Measurements from ENCODE around the gene GRIA4.
"Not testable (repeated sequence)": the region's sequence is repeated elsewhere in the genome, so short reads cannot be mapped to it uniquely, and the experiment has no call there.

Gene GRIA4

DNA sequence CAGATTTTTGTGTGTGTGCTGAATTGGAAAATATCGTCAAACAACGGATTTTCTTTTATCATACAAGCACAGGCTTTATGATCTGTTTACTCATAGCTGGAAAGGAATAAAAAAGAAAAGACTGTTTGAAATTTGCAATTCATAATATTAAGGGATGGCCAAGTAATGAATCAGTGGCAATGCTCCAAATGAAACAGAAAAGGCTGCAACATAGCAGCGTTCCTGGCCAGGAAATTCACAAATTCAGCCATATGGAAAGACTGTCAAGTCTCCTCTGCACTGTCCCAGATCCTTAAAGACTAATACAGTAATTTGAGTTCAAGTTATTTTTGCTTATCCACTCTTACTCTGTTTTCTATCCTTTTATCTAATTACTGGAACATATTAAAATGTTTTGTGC lies 313.9 kb downstream of the GRIA4 start:
- DNase-seq (ENCODE audit: low read depth) = peak; percentile 26

- DNase-seq (ENCODE audit: low read depth) = no peak
Measured at GRCh38 chr11:105929084-105929955, 319.4 kb downstream of the GRIA4 start.

- no peak for DNase-seq (ENCODE audit: low read depth)
Measured at GRCh38 chr11:105933695-105934094, 323.8 kb downstream of the GRIA4 start.

DNA sequence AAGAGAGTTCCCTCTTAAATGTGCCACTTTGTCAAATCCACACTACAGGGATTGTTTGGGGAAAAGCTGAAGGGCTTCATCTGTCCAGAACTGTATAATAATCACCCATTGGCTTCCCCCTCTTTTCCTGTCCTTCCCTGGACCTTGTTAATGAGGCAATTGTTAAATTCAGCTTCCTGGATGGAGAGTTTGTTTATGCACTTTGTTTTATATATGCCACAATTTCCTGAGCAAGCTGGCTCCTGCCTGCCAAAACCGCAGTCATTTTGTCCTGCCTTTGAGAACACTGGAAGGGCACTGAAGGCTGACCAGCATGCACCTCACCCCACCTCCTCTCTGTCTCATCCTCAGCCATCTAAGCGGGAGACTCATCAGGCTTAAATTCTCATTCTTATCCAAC lies 325.9 kb downstream of the GRIA4 start:
- DNase-seq (ENCODE audit: low read depth) = peak; percentile 40

- peak; percentile 42 for DNase-seq (ENCODE audit: low read depth)
Measured at GRCh38 chr11:105937331-105937730, 327.5 kb downstream of the GRIA4 start.

DNA sequence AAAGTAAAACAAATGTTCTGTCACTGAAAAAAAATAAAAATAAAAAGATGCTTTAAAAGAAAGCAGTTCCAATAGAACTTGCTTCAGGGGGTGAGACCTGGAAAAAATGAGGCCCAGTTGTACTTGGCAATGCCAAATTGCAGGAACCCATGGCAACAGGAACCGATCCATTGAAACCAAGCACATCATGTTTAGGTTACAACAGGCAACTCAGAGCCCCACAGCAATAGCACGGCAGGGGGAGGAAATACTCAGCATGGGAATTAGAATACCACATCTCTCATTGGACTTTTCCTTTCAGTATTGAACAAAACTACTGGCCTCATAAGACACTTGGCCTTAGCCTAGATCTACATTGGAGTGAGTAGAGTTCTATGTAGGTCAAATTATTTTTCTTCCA lies 327.9 kb downstream of the GRIA4 start:
- no peak for DNase-seq (ENCODE audit: low read depth)

GRCh38 chr11:105942921-105943320 lies 333.0 kb downstream of the GRIA4 start:
- DNase-seq (ENCODE audit: low read depth) = peak; percentile 11

DNA sequence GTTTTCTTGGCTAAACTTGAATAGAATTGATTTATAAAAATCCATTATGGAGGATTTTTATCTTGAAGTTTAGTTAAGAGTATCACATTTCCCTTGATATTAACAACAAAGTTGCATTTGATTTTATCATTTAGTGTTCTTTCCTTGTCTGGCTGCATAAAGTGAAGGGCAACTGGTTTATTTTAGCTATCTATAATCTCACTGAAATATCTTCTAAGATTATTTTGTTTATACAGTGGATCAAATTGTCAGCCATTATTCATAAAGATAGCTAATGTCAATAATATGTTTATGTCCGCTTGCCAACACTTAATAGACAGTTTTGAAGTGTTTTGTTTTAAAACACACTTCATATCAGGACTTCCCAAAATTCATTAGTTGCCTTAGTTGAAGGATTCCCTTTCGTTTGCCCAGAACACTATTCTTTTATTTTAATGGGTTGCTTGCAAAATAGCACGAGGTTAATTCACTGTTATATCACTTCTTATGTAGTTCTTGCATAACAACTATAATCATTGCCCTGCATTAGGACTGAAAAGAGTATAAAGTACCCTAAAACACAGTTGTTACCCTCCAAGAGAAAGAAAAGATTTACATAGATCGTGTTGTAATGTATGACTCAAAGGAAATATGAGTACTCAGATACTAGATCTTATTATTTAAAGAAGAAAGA lies 339.2 kb downstream of the GRIA4 start:
- DNase-seq (ENCODE audit: low read depth) = no peak

DNA sequence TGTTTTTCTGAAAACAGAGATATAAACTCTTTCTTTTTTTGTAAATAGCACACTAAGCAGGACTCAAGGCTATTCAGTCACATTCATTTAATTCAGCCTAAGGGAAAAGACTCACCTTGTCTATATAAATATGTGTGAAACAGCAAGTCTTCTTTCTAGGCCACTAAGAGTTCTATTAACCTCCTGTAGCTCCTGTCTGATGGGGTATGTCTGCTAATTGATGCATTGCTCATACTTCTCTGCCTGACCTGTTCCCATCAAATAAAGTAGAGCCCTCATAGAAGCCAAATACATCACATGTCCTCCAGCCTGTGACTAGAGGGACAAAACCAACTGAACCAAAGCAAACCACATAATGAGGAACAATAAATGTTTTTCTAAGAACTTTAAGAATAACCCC lies 344.0 kb downstream of the GRIA4 start:
- DNase-seq (ENCODE audit: low read depth) = no peak

DNA sequence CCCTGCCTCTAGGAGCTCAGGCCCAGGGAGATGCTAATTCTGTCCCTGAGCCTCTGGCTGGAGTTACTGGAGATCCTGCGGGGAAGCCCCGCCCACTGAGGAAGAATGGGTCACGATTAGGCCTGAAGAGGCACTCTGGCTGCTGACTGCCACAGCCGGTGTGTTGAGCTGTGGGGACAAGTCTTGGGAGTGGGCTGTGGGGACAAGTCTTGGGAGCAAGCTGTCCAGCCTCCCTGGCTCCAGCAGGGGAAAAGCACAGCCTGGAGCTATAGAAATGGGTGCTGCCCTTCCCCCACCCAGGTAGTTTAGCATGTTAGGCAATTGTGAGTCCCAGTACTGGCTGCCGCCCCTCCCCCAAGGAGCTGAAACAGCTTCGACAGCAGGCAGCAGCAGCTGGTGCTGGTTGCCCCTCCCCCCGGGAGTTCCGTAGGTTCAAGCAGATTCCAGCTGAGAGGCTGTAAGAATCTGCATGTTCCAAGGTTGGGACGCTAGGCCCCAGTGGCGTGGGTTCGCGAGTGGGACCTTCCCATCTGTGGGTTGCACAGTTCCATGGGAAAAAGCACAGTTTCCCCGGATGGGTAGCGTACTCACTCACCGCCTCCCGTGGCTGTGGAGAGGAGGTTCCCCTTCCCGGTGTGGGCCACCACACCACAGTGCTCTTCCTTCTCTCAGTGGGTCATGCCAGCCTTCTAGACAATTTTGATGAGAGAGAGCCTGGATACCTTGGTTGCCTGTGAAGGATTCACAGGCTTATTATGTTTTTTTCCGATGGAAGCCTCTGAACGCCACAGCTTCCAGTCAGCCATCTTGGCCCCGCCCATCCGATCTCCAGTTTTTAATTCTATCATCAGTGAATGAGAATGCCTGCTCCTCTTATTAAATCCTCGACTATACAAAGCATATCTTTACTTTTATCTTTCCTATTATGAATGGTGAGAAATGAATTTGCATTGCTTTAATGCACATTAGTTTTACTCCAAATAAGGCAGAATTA lies 350.7 kb downstream of the GRIA4 start:
- DNase-seq (ENCODE audit: low read depth) = no peak

DNA sequence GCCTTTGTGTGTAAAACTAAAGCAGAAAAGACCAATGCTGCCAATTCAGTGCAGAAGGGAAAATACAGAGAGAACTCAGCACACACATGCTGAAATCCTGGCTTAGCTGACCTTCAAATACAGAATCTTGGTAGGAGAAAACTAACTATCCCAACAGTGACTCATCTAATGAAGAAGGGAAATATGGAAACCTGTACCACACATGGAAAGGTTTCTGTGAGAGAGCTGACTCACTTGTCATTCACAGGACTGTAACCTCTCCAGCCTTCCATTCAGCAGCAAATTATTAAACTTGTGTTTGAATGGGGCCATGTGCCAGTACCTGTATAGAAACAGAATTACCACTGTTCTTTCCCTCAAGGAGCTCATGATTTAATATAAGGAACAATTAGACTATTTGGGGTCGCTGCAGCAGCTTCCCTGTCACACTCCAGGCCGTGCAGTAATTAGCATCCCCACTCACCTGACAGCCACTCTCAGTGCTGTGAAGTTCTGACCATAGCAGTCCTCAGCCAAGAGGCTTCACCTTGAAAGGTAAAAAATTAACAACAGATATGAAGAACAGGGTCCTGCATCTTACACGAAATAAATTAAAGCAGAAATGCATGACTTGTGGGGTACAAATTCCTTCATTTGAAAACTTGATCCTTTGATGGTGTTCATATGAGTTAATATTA lies 358.3 kb downstream of the GRIA4 start:
- DNase-seq (ENCODE audit: low read depth) = no peak

DNA sequence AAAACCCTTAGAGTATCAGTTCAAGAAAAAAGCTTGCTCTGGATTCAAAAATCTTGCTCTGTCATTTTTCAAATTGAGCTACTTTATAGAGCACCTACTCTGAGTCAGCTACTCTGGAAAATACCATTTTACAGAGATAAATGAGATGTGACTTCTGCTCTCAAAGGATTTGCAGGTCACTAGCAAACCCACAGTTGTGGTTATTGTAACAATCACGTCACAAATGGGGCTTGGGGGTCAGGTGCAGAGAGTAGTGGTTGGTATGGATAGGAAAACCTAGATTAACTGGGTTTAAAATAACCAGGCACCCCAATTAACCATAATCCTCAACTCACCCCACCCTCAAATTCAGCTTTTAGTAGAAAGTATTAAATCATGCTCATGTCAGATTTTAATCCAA lies 359.9 kb downstream of the GRIA4 start:
- DNase-seq (ENCODE audit: low read depth) = no peak

DNA sequence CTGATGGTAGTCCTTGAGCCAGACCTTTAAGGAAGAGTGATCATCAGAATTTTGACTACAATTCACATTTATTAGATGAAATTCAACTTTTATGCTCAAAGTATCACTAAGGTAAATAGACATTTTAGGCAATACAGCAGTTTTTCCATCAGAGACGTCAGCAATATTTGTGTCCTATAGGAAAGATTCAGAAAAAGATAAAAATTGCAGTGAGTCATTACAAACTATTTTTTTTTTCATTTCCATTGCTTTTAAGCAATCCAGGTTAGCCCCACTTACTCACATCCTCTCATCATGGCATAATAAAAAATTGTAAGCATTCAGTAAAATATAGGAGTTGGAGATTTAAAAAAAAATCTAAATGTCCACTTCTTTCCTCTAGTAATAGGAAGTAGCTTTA lies 365.3 kb downstream of the GRIA4 start:
- DNase-seq (ENCODE audit: low read depth) = no peak

GRCh38 chr11:105979997-105980703 lies 370.3 kb downstream of the GRIA4 start:
- no peak for DNase-seq (ENCODE audit: low read depth)

- no peak for DNase-seq (ENCODE audit: low read depth)
Measured at GRCh38 chr11:105986554-105986953, 376.7 kb downstream of the GRIA4 start.

DNA sequence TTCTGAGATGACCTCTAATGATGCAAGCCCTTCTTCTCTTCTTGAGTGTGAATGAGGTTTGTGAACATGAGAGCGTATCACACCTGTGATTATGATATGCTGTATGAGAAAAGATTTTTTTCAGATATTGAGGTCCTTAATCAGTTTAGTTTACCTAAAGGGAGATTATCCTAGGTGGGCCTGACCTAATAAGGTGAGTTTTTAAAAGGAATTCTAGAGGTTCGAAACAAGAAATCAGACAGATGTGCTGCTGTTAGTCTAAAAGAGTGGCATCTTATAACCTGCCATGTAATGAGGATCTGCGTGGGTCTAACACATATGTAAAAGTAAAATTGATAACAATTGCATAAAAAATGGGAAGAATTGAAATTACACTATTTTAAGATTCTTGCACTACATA lies 378.3 kb downstream of the GRIA4 start:
- DNase-seq (ENCODE audit: low read depth) = no peak

- no peak for DNase-seq (ENCODE audit: low read depth)
Measured at GRCh38 chr11:105989124-105989523, 379.3 kb downstream of the GRIA4 start.

DNA sequence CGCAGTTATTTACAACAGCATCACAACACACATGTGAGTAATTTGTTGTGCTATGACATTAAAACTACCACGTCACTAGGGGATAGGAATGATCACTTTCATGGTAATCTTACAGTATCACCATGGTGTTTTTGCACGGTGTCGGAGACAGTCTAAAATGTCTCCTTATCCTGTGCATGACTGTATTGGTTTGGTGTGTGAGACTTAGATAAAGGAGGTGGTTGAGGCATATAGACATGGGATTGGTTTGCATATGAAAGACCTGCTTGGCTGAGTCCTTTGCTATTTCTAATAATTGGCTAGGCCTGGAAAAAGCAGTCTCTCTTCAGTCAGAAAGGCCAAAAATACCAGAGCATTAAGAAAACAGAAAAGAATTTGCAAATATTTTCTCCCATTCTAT lies 382.0 kb downstream of the GRIA4 start:
- no peak for DNase-seq (ENCODE audit: low read depth)

GRCh38 chr11:106001304-106002012 lies 391.6 kb downstream of the GRIA4 start:
- DNase-seq (ENCODE audit: low read depth) = peak; percentile 17

GRCh38 chr11:106003094-106003493 lies 393.2 kb downstream of the GRIA4 start:
- not testable (repeated sequence) for DNase-seq (ENCODE audit: low read depth)

Data from EH (cell line).